Brain microvascular endothelial cell (primary cell): ENCODE results near the gene DUSP28.

Experiments used
- DNase-seq: peaks from one replicate; pipeline ENCODE4 v3.0.0-alpha.2; 2020
- H3K27ac ChIP-seq: fragments of 250-450 bp; sonication (Bioruptor Pico); 2 replicates; pipeline ENCODE4 v1.5.1; 2020; ENCODE audit warnings: mild to moderate bottlenecking, moderate library complexity
- H3K27me3 ChIP-seq: fragments of 250-450 bp; sonication (Bioruptor Pico); replicated peaks from 2 replicates; pipeline ENCODE4 v1.5.1; 2020; ENCODE audit warnings: mild to moderate bottlenecking
- H3K36me3 ChIP-seq: fragments of 250-450 bp; sonication (Bioruptor Pico); replicated peaks from 2 replicates; pipeline ENCODE4 v1.5.1; 2020; ENCODE audit warnings: mild to moderate bottlenecking
- H3K4me3 ChIP-seq: 2 replicates; pipeline ENCODE4 v1.5.1; 2011; ENCODE audit warnings: low read depth, mild to moderate bottlenecking, control low read depth, low read length, moderate library complexity
- CTCF ChIP-seq: IDR thresholded peaks from 2 replicates; pipeline ENCODE4 v1.5.1; 2011; ENCODE audit warnings: low read depth, mild to moderate bottlenecking, moderate library complexity, low read length, control low read depth, inconsistent platforms; ENCODE audit errors: missing control alignments
- in situ Hi-C: cut with HindIII; loops from 2 replicates; pipeline ENCODE4 v1.10.0; 2017; ENCODE audit warnings: low sequenced_read_pairs, low pct_ligation_motif_present

The DUSP28 gene

DNA sequence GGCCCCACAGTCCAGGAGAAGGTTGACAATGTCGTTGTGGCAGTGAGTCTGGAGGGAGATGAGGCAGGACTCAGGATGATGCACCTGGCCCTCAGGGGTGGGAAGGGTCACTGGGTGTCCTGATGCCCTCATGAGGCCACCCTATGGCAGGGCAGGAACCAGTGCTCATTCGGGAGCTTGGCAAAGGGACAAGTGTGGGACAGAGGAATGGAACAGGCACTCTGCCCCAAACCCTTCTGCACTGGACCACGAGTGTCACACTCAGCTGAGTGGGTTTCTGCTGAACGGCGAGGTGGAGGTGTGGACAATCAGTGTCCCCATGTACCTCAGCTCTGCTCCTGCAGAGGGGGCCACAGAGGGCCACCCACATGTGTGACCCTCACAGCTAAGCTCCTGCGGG lies 34.4 kb upstream of the DUSP28 start:
- Histone ChIP-seq H3K27me3 (no peaks in the 10 kb centered on the region), H3K4me3 (no peak overlapping the region), H3K27ac (no peak overlapping the region), H3K36me3 (no peaks in the 10 kb centered on the region)
- TF ChIP-seq CTCF = no peak
- in situ Hi-C loops = no loop called here
- DNase-seq = no peak

- no peak for DNase-seq
- Histone ChIP-seq H3K4me3 (no peak overlapping the region), H3K27me3 (no peaks in the 10 kb centered on the region), H3K27ac (no peak overlapping the region), H3K36me3 (no peaks in the 10 kb centered on the region)
- in situ Hi-C loops = no loop called here
- no peak for TF ChIP-seq CTCF
Measured at GRCh38 chr2:240526521-240526920, 33.6 kb upstream of the DUSP28 start.

DNA sequence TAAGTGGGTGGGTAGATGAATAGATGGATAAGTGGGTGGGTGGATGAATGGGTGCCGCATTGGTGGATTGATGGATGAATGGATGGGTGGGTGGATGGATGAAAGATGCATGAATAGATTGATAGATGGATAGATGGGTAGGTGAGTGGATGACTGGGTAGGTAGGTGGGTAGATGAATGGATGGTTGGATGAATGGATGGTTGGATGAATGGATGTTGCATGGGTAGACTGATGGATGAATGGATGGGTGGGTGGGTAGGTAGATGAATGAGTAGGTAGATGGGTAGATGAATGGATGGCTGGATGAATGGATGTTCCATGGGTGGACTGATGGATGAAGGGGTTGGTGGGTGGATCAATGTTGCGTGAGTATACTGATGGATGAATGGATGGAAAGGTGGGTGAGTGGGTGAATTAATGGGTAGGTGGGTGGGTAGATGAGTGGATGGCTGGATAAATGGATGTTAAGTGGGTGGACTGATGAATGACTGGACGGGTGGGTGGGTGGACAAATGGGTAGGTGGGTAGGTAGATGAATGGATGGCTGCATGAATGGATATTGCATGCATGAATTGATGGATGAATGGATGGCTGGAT lies 32.9 kb upstream of the DUSP28 start:
- DNase-seq = no peak
- in situ Hi-C loops = no loop called here
- no peak overlapping the region for H3K27ac ChIP-seq
- H3K36me3 ChIP-seq = no peaks in the 10 kb centered on the region
- H3K4me3 ChIP-seq = no peak overlapping the region
- no peak for TF ChIP-seq CTCF
- H3K27me3 ChIP-seq = no peaks in the 10 kb centered on the region

DNA sequence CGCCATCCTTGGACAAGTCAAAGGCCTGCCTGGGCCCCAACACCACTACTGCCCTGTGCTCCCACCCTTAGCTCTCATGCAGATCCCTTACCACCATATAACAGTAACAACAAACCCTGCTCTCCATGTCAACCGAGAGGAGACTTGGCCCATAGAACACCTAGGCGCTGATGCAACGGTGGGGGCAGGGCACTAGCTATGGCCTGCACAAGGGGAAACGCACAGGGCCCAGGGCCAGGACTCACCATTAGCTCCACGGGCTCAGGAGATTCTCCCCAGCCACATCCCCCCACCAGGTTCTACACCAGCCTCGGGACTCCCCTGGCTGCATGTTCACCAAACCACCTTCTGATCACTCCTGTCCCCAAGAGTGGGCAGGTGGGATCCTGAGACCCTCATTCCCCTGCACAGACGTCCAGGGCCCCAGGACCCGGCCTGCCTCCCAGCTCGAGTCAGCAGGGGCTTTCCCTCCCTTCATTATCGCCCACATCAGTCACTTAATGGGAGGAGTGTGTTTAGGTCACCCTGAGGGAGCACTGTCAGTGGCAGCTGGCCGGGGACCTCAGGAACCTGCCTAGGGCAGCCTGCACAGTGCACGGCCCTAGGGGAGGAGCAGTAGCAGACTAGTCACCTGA lies 31.6 kb upstream of the DUSP28 start:
- no peak for DNase-seq
- H3K36me3 ChIP-seq = no peaks in the 10 kb centered on the region

DNA sequence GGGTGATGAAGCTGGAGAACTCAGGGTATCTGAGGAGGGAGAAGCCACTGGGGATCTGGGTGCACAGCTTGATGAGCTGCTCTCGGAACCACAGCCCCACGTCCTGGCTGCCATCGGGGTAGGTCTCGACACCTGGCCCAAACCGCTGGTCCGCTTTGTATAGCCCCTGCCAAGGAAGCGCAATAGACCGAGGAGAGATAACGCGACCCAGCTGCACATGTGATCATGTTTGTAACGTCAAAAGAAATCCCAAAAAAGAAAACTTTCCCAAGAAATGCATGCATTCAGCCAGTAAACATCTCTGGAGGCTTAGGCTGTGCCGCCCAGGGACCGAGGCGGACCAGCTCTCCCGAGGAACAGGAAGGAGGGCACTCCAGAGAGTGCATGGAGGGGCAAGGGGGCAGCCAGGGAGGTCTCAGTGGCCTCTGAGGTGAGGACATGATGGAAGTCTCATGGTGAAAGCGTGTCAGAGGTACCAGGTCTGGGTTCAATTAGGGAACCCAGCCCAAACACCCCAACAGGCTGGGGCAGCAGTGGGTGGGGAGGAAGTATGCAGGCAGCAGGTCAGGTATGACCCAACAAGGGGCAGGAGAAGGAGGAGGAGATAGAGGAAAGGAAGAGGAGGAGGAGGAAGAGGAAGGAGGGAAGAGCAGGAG lies 30.7 kb upstream of the DUSP28 start:
- no peak for TF ChIP-seq CTCF
- no peaks in the 10 kb centered on the region for H3K27me3 ChIP-seq
- no peak overlapping the region for H3K27ac ChIP-seq
- H3K36me3 ChIP-seq = no peaks in the 10 kb centered on the region
- in situ Hi-C loops = no loop called here
- DNase-seq = no peak
- H3K4me3 ChIP-seq = no peak overlapping the region

More for the DNA sequence above, 31.6 kb upstream of the DUSP28 start:
- Histone ChIP-seq H3K4me3 (no peak overlapping the region), H3K27me3 (no peaks in the 10 kb centered on the region), H3K27ac (no peak overlapping the region)
- in situ Hi-C loops = no loop called here
- TF ChIP-seq CTCF = no peak

- in situ Hi-C loops = no loop called here
- Histone ChIP-seq H3K4me3 (no peak overlapping the region), H3K36me3 (no peaks in the 10 kb centered on the region), H3K27me3 (no peaks in the 10 kb centered on the region), H3K27ac (no peak overlapping the region)
- TF ChIP-seq CTCF = no peak
- DNase-seq = no peak
Measured at GRCh38 chr2:240530181-240530580, 30.0 kb upstream of the DUSP28 start.
